ENCODE results near the gene RBBP6.
"Not testable (repeated sequence)": the region's sequence is repeated elsewhere in the genome, so short reads cannot be mapped to it uniquely, and the experiment has no call there.

The RBBP6 gene

GRCh38 chr16:24574515-24575485 lies 35.4 kb downstream of the RBBP6 start:
- DNase-seq; H3K27me3 ChIP-seq (replicated peaks in 2 of 5; ENCODE audit: control insufficient read depth in 4 of 5, insufficient read depth in 5 of 5, low read length in 4 of 5); CTCF ChIA-PET; H3K4me3 ChIP-seq (ENCODE audit: control insufficient read depth in 1 of 7, extremely low read depth in 1 of 7, insufficient read depth in 4 of 7, low read depth in 2 of 7, low read length in 6 of 7); H3K27ac ChIP-seq (ENCODE audit: insufficient read depth in 1 of 2, low read depth in 1 of 2, low read length in 2 of 2, poor library complexity in 1 of 2, severe bottlenecking in 2 of 2); H3K9me3 ChIP-seq (ENCODE audit: control extremely low read depth in 1 of 5, control insufficient read depth in 4 of 5, insufficient read depth in 2 of 5, low read depth in 1 of 5, low read length in 4 of 5); POLR2A ChIA-PET; H3K4me1 ChIP-seq (ENCODE audit: control extremely low read depth in 1 of 4, control insufficient read depth in 4 of 4, insufficient read depth in 4 of 4, low read length in 3 of 4): not testable (repeated sequence)
- WGBS (ENCODE audit: insufficient coverage): 96% methylated on average over 40 of the region's 66 CpGs
- H3K36me3 ChIP-seq (ENCODE audit: control insufficient read depth in 4 of 4, insufficient read depth in 4 of 4, low read length in 3 of 4): peaks cover 9 to 27% (median 19%) of the 10 kb centered on the region in 4 experiments

GRCh38 chr16:24575791-24576190 lies 36.4 kb downstream of the RBBP6 start:
- POLR2A ChIA-PET; H3K4me1 ChIP-seq (ENCODE audit: control extremely low read depth in 1 of 4, control insufficient read depth in 4 of 4, insufficient read depth in 4 of 4, low read length in 3 of 4); H3K4me3 ChIP-seq (ENCODE audit: control insufficient read depth in 1 of 7, extremely low read depth in 1 of 7, insufficient read depth in 4 of 7, low read depth in 2 of 7, low read length in 6 of 7); CTCF ChIA-PET; H3K27me3 ChIP-seq (replicated peaks in 2 of 5; ENCODE audit: control insufficient read depth in 4 of 5, insufficient read depth in 5 of 5, low read length in 4 of 5); DNase-seq; H3K9me3 ChIP-seq (ENCODE audit: control extremely low read depth in 1 of 5, control insufficient read depth in 4 of 5, insufficient read depth in 2 of 5, low read depth in 1 of 5, low read length in 4 of 5); H3K27ac ChIP-seq (ENCODE audit: insufficient read depth in 1 of 2, low read depth in 1 of 2, low read length in 2 of 2, poor library complexity in 1 of 2, severe bottlenecking in 2 of 2): not testable (repeated sequence)
- 91% methylated on average over 3 of the region's 4 CpGs for WGBS (ENCODE audit: insufficient coverage)
- H3K36me3 ChIP-seq (ENCODE audit: control insufficient read depth in 4 of 4, insufficient read depth in 4 of 4, low read length in 3 of 4): peaks cover 3 to 17% (median 10%) of the 10 kb centered on the region in 4 experiments

GRCh38 chr16:24577167-24577566 lies 37.8 kb downstream of the RBBP6 start:
- Histone ChIP-seq H3K4me1 (ENCODE audit: control extremely low read depth in 1 of 4, control insufficient read depth in 4 of 4, insufficient read depth in 4 of 4, low read length in 3 of 4) (no peaks in the 10 kb centered on the region), H3K36me3 (ENCODE audit: control insufficient read depth in 4 of 4, insufficient read depth in 4 of 4, low read length in 3 of 4) (peaks cover 0 to 5% (median under 1%) of the 10 kb centered on the region in 4 experiments), H3K4me3 (ENCODE audit: control insufficient read depth in 1 of 7, extremely low read depth in 1 of 7, insufficient read depth in 4 of 7, low read depth in 2 of 7, low read length in 6 of 7) (no peak overlapping the region), H3K9me3 (ENCODE audit: control extremely low read depth in 1 of 5, control insufficient read depth in 4 of 5, insufficient read depth in 2 of 5, low read depth in 1 of 5, low read length in 4 of 5) (peaks cover 0 to 3% (median 0%) of the 10 kb centered on the region in 5 experiments), H3K27me3 (replicated peaks in 2 of 5; ENCODE audit: control insufficient read depth in 4 of 5, insufficient read depth in 5 of 5, low read length in 4 of 5) (peaks cover 0 to 2% (median 0%) of the 10 kb centered on the region in 5 experiments), H3K27ac (ENCODE audit: insufficient read depth in 1 of 2, low read depth in 1 of 2, low read length in 2 of 2, poor library complexity in 1 of 2, severe bottlenecking in 2 of 2) (no peak overlapping the region)
- 80% methylated on average over 1 of the region's 11 CpGs for WGBS (ENCODE audit: insufficient coverage)
- POLR2A ChIA-PET: no interaction called here
- no peak for DNase-seq
- CTCF ChIA-PET: interaction anchor here (0.7 kb wide), 1 partner anchor 43 kb away, joined by 3 read pairs; no protein-coding TSS in a partner anchor

GRCh38 chr16:24580665-24581064 lies 41.3 kb downstream of the RBBP6 start:
- Histone ChIP-seq H3K27me3 (replicated peaks in 2 of 5; ENCODE audit: control insufficient read depth in 4 of 5, insufficient read depth in 5 of 5, low read length in 4 of 5) (peaks cover 0 to 4% (median 0%) of the 10 kb centered on the region in 5 experiments), H3K27ac (ENCODE audit: insufficient read depth in 1 of 2, low read depth in 1 of 2, low read length in 2 of 2, poor library complexity in 1 of 2, severe bottlenecking in 2 of 2) (no peak overlapping the region), H3K9me3 (ENCODE audit: control extremely low read depth in 1 of 5, control insufficient read depth in 4 of 5, insufficient read depth in 2 of 5, low read depth in 1 of 5, low read length in 4 of 5) (no peaks in the 10 kb centered on the region), H3K4me1 (ENCODE audit: control extremely low read depth in 1 of 4, control insufficient read depth in 4 of 4, insufficient read depth in 4 of 4, low read length in 3 of 4) (no peaks in the 10 kb centered on the region), H3K36me3 (ENCODE audit: control insufficient read depth in 4 of 4, insufficient read depth in 4 of 4, low read length in 3 of 4) (no peaks in the 10 kb centered on the region), H3K4me3 (ENCODE audit: control insufficient read depth in 1 of 7, extremely low read depth in 1 of 7, insufficient read depth in 4 of 7, low read depth in 2 of 7, low read length in 6 of 7) (no peak overlapping the region)
- CTCF ChIA-PET: no interaction called here
- WGBS (ENCODE audit: insufficient coverage): 89% methylated on average over 3 of the region's 5 CpGs
- no peak for DNase-seq
- POLR2A ChIA-PET: no interaction called here

- H3K27me3 ChIP-seq (replicated peaks in 2 of 5; ENCODE audit: control insufficient read depth in 4 of 5, insufficient read depth in 5 of 5, low read length in 4 of 5): peaks cover 0 to 2% (median 0%) of the 10 kb centered on the region in 5 experiments
- ChIA-PET CTCF (no interaction called here), POLR2A (no interaction called here)
- WGBS (ENCODE audit: insufficient coverage): 87% methylated on average over 5 of the region's 5 CpGs
- no peaks in the 10 kb centered on the region for H3K4me1 ChIP-seq (ENCODE audit: control extremely low read depth in 1 of 4, control insufficient read depth in 4 of 4, insufficient read depth in 4 of 4, low read length in 3 of 4)
- no peaks in the 10 kb centered on the region for H3K9me3 ChIP-seq (ENCODE audit: control extremely low read depth in 1 of 5, control insufficient read depth in 4 of 5, insufficient read depth in 2 of 5, low read depth in 1 of 5, low read length in 4 of 5)
- H3K4me3 ChIP-seq (ENCODE audit: control insufficient read depth in 1 of 7, extremely low read depth in 1 of 7, insufficient read depth in 4 of 7, low read depth in 2 of 7, low read length in 6 of 7): no peak overlapping the region
- H3K27ac ChIP-seq (ENCODE audit: insufficient read depth in 1 of 2, low read depth in 1 of 2, low read length in 2 of 2, poor library complexity in 1 of 2, severe bottlenecking in 2 of 2): no peak overlapping the region
- DNase-seq: no peak
- no peaks in the 10 kb centered on the region for H3K36me3 ChIP-seq (ENCODE audit: control insufficient read depth in 4 of 4, insufficient read depth in 4 of 4, low read length in 3 of 4)
Observed at GRCh38 chr16:24583494-24583893, 44.1 kb downstream of the RBBP6 start.

GRCh38 chr16:24589997-24590396 lies 50.6 kb downstream of the RBBP6 start:
- Histone ChIP-seq H3K27me3 (replicated peaks in 2 of 5; ENCODE audit: control insufficient read depth in 4 of 5, insufficient read depth in 5 of 5, low read length in 4 of 5) (no peaks in the 10 kb centered on the region), H3K36me3 (ENCODE audit: control insufficient read depth in 4 of 4, insufficient read depth in 4 of 4, low read length in 3 of 4) (no peaks in the 10 kb centered on the region), H3K9me3 (ENCODE audit: control extremely low read depth in 1 of 5, control insufficient read depth in 4 of 5, insufficient read depth in 2 of 5, low read depth in 1 of 5, low read length in 4 of 5) (no peaks in the 10 kb centered on the region), H3K4me1 (ENCODE audit: control extremely low read depth in 1 of 4, control insufficient read depth in 4 of 4, insufficient read depth in 4 of 4, low read length in 3 of 4) (no peaks in the 10 kb centered on the region), H3K4me3 (ENCODE audit: control insufficient read depth in 1 of 7, extremely low read depth in 1 of 7, insufficient read depth in 4 of 7, low read depth in 2 of 7, low read length in 6 of 7) (no peak overlapping the region), H3K27ac (ENCODE audit: insufficient read depth in 1 of 2, low read depth in 1 of 2, low read length in 2 of 2, poor library complexity in 1 of 2, severe bottlenecking in 2 of 2) (no peak overlapping the region)
- ChIA-PET POLR2A (no interaction called here), CTCF (no interaction called here)
- no peak for DNase-seq
- WGBS (ENCODE audit: insufficient coverage): no CpG with 5 or more reads among the region's 1 CpG

- H3K4me3 ChIP-seq (ENCODE audit: control insufficient read depth in 1 of 7, extremely low read depth in 1 of 7, insufficient read depth in 4 of 7, low read depth in 2 of 7, low read length in 6 of 7): no peak overlapping the region
- POLR2A ChIA-PET: interaction anchor here (0.6 kb wide), 1 partner anchor 1905 kb away, joined by 3 read pairs; no protein-coding TSS in a partner anchor
- H3K36me3 ChIP-seq (ENCODE audit: control insufficient read depth in 4 of 4, insufficient read depth in 4 of 4, low read length in 3 of 4): no peaks in the 10 kb centered on the region
- CTCF ChIA-PET: no interaction called here
- no peak overlapping the region for H3K27ac ChIP-seq (ENCODE audit: insufficient read depth in 1 of 2, low read depth in 1 of 2, low read length in 2 of 2, poor library complexity in 1 of 2, severe bottlenecking in 2 of 2)
- DNase-seq: no peak
- H3K4me1 ChIP-seq (ENCODE audit: control extremely low read depth in 1 of 4, control insufficient read depth in 4 of 4, insufficient read depth in 4 of 4, low read length in 3 of 4): no peaks in the 10 kb centered on the region
- 98% methylated on average over 7 of the region's 8 CpGs for WGBS (ENCODE audit: insufficient coverage)
- peaks cover 0 to 5% (median 0%) of the 10 kb centered on the region in 5 experiments for H3K9me3 ChIP-seq (ENCODE audit: control extremely low read depth in 1 of 5, control insufficient read depth in 4 of 5, insufficient read depth in 2 of 5, low read depth in 1 of 5, low read length in 4 of 5)
- no peaks in the 10 kb centered on the region for H3K27me3 ChIP-seq (replicated peaks in 2 of 5; ENCODE audit: control insufficient read depth in 4 of 5, insufficient read depth in 5 of 5, low read length in 4 of 5)
Observed at GRCh38 chr16:24598777-24599437, 59.5 kb downstream of the RBBP6 start.
